ENCODE results near the gene TNFRSF19. TPM values are rescaled to one million over a fixed set of nuclear protein-coding genes. Genes with fewer than 3 reads are reported as not detected.
A peak's percentile ranks its signal among the peaks of the same experiment; 100 is the strongest.
"Not testable (repeated sequence)": the region's sequence is repeated elsewhere in the genome, so short reads cannot be mapped to it uniquely, and the experiment has no call there.

TNFRSF19 gene
- total RNA-seq, 1 donor from 2014 or later, result under 0.01 TPM

DNA sequence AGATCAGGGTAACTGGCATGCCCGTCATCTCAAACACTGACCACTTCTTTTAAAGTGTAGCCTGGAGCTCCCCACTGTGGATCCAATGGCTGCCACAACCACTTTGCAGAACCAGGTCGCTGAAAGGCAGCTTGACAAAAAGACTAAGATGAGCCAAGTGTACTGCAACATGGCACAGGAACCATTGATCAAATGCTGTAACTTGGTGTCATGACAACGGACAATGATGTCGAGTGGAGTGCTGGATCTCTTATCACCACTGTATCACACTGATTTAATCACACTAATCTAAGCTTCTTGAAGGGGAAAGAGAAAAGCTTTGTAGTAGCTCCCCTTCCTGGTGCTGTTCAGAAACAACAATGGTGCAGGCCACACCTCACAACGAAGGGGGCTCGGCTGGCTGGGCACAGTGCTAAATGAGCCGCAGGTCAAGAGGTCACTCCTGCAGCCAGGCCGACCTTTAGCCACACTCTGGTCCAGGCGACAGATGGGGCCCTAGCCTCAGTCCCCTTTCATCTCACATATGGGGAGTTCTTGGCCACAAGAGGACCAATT is 2.2 kb upstream of the TNFRSF19 start:
- no peak for DNase-seq (ENCODE audit: low read depth in 2 of 2)

GRCh38 chr13:23570921-23571315 is 706 bp downstream of the TNFRSF19 start:
- no peak for DNase-seq (ENCODE audit: low read depth in 2 of 2)

DNA sequence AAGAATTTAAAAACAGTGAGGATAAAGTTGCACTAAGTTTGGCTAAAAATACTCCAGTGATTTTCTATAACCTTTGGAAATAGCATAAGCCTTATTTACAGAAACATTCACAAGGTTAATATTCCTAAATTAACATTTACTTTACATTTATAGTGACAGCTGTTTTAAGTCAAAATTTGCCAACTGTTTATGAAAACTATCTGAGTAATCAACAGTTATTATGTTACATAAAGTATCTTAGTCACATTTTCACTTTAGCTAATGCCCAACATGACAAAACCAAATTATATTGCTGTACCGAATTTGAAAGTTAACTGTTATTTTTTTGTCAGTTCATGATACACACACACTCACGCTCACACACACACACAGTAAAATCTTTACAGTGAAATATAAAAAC is 1.2 kb downstream of the TNFRSF19 start:
- DNase-seq (ENCODE audit: low read depth in 2 of 2), result no peak

DNA sequence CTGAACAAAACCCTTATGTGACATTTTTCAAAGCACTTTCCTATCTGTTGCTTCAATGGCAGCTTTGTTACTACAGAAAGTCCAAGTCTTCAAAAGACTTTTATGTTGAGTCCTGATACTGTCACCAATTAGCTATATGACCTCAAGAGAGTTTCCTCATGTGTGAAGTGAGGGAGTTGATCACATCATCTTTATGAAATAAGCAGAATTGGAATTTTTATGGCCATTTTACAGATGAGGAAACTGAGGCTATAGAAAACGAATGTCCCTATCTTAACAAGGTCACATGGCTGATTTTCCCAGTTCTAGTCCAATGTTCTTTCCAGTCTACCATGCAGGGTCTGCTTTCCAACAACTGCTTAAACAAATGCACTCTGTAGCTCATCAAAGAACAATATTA is 2.6 kb downstream of the TNFRSF19 start:
- DNase-seq (ENCODE audit: low read depth in 2 of 2), result no peak

GRCh38 chr13:23574421-23575145 is 4.4 kb downstream of the TNFRSF19 start:
- no peak for DNase-seq (ENCODE audit: low read depth in 2 of 2)

GRCh38 chr13:23575632-23576031 is 5.4 kb downstream of the TNFRSF19 start:
- DNase-seq (ENCODE audit: low read depth in 2 of 2), result no peak

DNA sequence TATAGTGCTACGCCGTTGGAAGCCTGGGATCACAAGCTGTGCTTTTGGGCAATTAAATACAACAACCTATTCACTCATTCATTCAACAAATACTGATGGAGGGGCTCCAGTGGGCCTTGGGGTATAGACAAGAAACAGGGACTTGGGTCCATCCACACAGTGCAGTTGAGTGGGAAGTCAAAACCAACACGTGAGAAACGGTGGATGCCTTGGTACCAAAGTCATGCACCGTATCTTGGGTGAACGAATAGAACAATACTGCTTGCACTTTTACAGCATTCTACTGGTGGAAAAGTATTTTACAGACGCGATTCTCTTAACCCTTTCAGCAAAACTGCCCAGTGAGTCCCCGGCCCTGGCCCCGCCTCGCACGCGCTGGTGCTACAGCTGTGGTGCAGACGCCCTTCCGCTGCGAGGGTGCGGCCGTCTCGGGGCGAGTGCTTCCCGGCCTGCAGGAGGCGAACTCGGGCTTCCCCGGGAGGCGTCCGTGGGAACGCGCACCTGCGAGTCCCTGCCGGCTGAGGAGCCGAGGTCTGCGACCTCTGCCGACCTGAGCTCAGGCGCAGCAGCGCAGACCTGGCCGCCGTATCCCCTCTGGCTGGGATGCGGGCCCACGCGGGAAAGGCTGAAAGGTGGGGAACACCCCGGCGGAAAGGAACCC is 8.3 kb downstream of the TNFRSF19 start:
- peak; percentile 50 to 73 for DNase-seq (ENCODE audit: low read depth in 2 of 2)

GRCh38 chr13:23579072-23579895 is 9.1 kb downstream of the TNFRSF19 start:
- peak; percentile 85 to 86 for DNase-seq (ENCODE audit: low read depth in 2 of 2)

DNA sequence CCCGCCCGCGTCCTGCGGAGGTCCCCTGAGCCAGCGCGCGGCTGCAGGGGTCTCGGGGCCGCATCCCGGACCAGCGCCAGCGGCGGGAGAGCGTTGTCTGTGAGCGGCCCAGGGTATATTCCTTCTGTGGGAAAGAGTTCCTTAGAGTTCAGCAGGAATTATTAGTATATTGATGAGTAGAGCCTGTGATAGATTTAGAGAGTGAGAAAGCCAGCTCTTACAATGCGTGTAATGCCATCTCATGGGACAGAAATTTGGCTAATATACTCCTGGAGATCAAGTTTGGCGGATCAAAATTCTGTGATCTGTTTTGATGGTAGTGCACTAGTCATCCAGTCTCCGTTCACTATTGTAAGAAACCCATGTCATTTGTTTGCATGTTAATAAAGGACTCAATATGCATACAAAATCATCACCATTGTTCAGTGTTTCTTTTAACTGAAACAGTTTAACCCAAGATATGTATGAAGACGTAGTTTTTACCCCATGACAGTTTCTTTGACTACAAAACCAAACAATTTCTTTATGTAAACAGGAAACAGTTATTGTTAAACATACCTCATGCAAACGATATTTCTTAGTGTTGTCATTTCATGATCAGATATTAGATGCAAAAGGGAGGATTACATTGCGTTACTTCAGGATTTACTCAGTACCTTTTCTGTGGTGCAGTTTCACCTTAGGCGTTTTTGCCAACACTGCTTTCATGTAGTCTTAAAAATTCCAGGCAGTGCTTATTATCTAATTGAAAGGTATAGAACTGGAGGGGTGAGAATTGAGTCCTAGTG is 9.9 kb downstream of the TNFRSF19 start:
- DNase-seq (ENCODE audit: low read depth in 2 of 2), result peak in 1 of 2 donors; percentile 39

DNA sequence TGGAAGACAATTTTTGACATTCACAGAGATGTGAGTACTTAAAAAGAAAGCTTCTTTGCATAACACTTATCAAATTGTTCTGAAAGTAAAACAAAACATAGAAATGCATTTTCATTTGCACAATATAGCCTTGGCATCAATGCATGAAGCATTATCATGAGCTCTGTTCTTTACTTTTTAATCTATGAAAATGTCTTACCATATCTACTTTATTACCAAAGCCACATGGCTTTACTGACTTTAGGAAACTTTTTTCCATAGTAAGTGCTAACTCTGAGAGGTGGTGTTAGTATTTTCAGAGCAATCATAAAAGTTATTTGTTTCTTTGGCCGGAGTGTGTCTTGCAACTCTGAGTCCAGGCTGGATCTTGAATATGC is 10.5 kb downstream of the TNFRSF19 start:
- DNase-seq (ENCODE audit: low read depth in 2 of 2), result no peak

DNA sequence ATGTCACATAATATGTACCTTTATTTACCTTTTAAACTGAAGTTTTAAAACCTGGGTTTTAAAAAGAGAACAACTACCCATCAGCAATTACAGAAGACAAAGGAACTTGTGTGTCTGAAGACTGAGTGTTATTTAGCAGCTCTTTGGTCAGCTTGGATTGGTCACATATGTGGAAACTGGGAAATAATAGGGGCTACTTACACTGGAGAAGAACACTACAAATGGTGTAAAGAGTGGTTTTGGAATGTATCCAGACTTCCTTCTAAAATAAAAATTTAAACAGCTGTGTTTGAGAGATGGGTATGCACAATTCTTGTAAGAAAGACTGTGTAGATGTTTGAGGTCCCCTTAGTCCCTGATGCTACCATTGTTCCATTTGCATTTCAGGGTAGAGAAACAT is 13.3 kb downstream of the TNFRSF19 start:
- DNase-seq (ENCODE audit: low read depth in 2 of 2), result no peak

DNA sequence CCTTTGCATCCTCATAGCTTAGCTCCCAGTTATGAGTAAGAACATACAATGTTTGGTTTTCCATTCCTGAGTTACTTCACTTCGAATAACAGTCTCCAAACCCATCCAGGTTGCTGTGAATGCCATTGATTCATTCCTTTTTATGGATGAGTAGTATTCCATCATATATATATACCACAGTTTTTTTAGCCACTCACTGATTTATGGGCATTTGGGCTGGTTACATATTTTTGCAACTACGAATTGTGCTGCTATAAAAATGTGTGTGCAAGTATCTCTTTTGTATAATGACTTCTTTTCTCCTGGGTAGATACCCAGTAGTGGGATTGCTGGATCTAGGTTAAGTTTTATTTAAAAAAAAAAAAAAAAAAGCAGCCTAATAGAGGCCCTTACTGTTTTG is 14.1 kb downstream of the TNFRSF19 start:
- no peak for DNase-seq (ENCODE audit: low read depth in 2 of 2)

- no peak for DNase-seq (ENCODE audit: low read depth in 2 of 2)
These were observed 16.1 kb downstream of the TNFRSF19 start for GRCh38 chr13:23586336-23586735.

GRCh38 chr13:23588666-23589065 is 18.5 kb downstream of the TNFRSF19 start:
- no peak for DNase-seq (ENCODE audit: low read depth in 2 of 2)

- DNase-seq (ENCODE audit: low read depth in 2 of 2), result no peak
These were observed 22.4 kb downstream of the TNFRSF19 start for GRCh38 chr13:23592596-23592995.

DNA sequence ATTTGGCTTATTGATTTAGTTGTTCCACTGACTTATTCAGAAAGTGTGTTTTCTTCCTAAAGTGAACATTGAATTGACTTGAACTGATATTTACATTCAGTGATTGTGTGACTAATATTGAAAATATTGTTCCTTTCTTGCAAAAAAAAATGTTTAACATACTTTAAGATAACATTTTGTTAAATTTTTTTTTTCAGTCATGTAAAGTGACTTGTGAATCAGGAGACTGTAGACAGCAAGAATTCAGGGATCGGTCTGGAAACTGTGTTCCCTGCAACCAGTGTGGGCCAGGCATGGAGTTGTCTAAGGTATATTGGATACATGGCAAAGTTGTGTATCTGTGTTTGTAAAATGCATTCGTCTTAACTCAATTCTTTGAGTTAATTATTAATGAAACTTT is 22.9 kb downstream of the TNFRSF19 start:
- DNase-seq (ENCODE audit: low read depth in 2 of 2), result no peak

DNA sequence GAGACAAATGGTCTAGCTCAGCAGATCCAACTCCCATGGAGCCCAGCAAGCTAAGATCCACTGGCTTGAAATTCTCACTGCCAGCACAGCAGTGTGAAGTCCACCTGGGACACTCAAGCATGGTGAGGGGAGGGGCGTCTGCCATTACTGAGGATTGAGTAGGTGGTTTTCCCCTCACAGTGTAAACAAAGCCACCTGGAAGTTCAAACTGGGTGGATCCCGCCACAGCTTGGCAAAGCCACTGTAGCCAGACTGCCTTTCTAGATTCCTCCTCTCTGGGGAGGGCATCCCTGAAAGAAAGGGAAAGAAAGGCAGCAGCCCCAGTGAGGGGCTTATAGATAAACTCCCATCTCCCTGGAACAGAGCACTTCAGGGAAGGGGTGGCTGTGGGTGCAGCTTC is 24.1 kb downstream of the TNFRSF19 start:
- DNase-seq (ENCODE audit: low read depth in 2 of 2), result not testable (repeated sequence)

DNA sequence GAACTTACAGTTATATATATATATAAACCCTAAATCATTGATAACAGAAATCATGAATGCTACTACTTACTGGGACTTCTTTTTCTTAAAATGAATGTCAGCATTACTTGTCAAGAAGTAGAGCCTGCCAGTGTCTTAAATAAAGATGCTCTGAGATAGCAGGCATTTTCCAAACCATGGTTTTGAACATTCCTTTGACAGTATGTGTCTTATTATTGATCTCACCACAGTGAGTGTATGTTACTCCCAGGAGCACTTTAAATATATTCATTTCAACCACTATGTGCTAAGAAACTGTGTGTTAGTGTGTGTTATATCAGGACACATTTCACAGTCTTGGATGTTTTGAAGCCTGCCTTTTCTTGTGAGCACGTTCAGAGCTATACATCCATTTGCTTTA is 28.2 kb downstream of the TNFRSF19 start:
- DNase-seq (ENCODE audit: low read depth in 2 of 2), result no peak

GRCh38 chr13:23599083-23599925 is 29.1 kb downstream of the TNFRSF19 start:
- DNase-seq (ENCODE audit: low read depth in 2 of 2), result no peak

DNA sequence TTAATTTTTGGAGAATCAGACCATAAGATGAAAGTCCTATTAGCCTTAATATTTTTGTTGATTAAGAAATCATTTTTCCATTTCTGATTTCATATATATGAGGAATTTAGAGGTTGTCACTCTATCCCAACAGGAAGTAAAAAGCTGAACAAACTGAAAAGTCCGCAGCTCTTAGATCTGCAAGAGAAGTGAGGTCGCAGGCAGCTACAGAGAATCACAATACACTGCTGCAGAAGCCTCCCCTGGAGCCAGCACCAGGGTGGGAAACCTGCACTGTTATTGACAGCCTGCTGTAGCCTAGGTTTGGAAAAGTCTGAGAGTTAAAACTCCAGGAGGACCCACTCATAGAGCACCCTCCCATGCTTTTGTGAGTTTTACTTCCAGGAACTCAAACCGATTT is 29.9 kb downstream of the TNFRSF19 start:
- no peak for DNase-seq (ENCODE audit: low read depth in 2 of 2)
